Measurements from ENCODE around the gene DNAJC30. TPM values are rescaled to one million over a fixed set of nuclear protein-coding genes. Genes with fewer than 3 reads are reported as not detected.
A peak's percentile ranks its signal among the peaks of the same experiment; 100 is the strongest.
"Not testable (repeated sequence)": the region's sequence is repeated elsewhere in the genome, so short reads cannot be mapped to it uniquely, and the experiment has no call there.

Gene DNAJC30
- total RNA-seq, 1 donor from 2014 or later: 11.7 TPM

GRCh38 chr7:73683788-73684693, 788 bp upstream of the DNAJC30 start:
- DNase-seq (ENCODE audit: low spot score): no peak

- no peak for DNase-seq (ENCODE audit: low spot score)
These were observed 553 bp downstream of the DNAJC30 start for GRCh38 chr7:73682745-73683055.

DNA sequence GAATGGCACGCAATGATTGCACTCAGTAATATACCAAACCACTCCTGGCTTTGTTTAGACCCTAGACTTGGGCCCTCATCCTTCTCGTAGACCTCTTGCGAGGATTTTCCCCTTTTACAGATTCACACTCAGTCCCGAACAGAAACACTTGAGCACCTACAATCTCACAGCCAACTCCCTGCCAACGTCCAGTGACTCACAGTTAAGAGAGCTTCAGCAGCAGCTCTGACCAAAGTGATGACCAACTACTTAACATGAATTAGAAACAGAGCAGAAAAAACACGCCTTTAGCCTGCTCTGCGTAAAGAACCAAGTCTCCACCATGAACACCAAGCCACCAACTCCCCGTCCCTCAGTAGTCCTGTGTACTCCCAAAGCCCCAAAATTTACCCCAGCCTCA, 2.2 kb downstream of the DNAJC30 start:
- no peak for DNase-seq (ENCODE audit: low spot score)

DNA sequence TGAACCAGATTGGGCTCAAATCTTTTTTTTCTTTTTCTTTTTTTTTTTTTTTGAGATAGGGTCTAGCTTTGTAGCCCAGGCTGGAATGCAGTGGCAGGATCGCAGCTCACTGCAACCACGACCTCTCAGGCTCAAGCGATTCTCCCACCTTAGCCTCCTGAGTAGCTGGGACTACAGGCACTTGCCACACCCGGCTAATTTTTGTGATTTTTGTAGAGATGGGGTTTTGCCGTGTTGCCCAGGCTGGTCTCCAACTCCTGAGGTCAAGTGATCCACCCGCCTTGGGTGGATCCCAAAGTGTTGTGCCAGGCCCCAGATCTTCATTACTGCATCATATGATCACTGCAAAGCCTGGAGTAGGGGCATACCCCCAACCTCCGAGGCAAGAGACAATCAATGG, 2.8 kb downstream of the DNAJC30 start:
- no peak for DNase-seq (ENCODE audit: low spot score)

GRCh38 chr7:73679709-73680108, 3.5 kb downstream of the DNAJC30 start:
- no peak for DNase-seq (ENCODE audit: low spot score)

GRCh38 chr7:73678862-73679261, 4.4 kb downstream of the DNAJC30 start:
- no peak for DNase-seq (ENCODE audit: low spot score)

- not testable (repeated sequence) for DNase-seq (ENCODE audit: low spot score)
These were observed 7.2 kb downstream of the DNAJC30 start for GRCh38 chr7:73676062-73676461.

GRCh38 chr7:73674468-73675124, 8.7 kb downstream of the DNAJC30 start:
- DNase-seq (ENCODE audit: low spot score): no peak

DNA sequence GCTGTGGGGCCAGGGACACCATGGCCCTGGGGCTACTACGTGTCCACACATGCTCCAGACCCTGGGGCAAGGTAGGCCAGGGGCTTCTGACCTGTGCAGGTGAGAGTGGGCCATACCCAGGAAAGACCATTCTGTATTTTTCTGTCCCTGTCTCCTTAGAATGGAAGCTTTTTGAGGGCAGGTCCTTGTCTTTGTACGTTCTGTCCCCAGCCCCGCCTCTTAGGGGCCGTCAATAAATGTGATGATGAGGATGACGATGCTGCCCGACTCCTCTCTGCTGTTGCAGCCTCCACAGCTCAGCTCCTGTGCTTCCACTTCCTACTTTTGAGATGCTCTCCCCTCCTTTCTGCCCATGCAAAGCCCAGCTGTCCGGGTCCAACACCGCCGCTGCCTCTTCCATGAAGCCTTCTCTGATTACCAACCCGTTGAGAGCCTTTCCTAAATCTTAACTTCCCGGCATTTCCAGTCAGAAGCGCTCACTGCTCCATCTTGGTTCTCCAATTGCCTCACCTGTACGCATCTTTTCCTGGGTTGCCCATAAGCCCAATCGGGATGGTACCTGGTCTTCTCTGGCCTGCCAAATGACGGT, 11.3 kb downstream of the DNAJC30 start:
- no peak for DNase-seq (ENCODE audit: low spot score)

DNA sequence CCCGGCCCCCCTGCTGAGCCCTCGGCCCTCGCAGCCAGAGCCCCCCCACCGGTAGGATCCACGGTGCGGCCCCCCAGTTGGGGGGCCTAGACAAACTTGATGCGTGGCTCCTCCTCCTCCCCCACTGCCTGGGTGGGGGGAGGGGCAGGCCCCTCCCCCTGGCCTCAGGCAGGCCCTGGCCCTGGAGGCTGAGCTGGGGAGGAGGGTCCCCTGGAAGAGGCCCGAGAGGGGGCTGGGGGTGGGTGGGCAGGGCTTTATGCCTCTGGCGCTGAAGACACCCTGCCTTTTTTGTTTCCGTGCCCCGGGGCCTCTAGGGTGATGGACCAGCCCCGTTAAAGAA, 12.0 kb downstream of the DNAJC30 start:
- no peak for DNase-seq (ENCODE audit: low spot score)

DNA sequence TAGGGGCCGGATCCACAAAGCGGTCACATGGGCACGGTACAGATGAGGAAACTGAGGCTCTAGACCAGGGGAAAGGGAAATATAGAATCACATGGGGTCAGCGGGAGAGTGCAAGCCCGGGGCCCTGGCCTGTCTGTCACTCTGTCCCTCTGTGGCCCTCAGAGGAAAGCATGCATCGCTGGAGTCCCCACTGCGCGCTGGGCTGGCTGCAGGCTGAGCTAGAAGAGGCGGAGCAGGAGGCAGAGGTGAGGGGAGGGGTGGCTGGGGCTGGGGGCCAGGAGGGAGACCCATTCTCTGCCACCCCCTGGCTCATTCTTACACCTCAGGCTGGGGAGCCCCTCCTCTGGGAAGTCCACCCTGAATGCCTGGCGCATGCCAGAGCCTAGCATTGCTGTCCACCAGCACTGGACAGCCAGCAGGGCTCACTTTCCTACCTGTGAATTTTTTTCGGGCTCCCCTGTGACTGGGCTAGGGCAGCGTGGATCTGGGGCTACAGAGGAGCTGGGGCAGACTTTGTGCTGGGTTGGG, 13.3 kb downstream of the DNAJC30 start:
- no peak for DNase-seq (ENCODE audit: low spot score)

- no peak for DNase-seq (ENCODE audit: low spot score)
These were observed 14.0 kb downstream of the DNAJC30 start for GRCh38 chr7:73669288-73669701.

GRCh38 chr7:73668886-73669230, 14.4 kb downstream of the DNAJC30 start:
- no peak for DNase-seq (ENCODE audit: low spot score)

DNA sequence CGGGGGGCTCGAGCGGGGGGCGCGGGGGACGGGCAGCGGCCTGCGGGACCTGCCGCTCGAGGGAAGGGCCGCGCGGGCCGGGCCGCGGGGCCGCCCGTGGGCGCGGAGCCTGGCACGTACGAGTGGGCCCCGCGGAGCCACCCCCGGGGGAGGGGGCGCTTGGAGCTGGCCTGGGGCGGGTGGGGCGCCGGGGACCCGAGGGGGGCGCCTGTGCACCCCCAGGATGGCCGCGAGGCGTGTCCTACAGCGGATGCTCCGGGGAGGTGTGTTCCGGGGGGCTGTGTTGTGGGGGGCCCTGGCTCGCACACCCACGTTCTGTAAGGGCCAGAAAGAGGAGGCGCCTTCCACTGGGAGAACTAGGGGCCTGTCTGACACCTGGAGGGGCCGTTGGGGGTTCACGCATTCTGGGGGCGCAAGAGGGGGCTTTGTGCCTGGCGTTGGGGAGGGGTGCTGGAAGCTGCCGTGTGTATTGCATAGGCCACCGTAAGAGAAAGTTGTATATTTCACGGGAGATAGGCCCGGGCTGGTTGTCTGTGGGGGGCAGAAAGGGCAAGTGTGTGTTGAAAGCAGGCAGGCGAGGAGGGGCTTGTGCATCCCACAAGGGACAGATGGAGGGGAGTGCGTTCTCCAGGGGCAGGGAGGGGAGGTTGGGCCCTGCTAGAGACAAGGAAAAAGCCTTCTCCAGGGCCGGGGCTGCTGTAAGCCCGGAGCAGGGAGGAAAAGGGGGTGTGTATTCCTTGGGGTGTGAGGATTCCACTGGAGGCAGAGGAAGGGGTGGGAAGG, 15.0 kb downstream of the DNAJC30 start:
- DNase-seq (ENCODE audit: low spot score): no peak

DNA sequence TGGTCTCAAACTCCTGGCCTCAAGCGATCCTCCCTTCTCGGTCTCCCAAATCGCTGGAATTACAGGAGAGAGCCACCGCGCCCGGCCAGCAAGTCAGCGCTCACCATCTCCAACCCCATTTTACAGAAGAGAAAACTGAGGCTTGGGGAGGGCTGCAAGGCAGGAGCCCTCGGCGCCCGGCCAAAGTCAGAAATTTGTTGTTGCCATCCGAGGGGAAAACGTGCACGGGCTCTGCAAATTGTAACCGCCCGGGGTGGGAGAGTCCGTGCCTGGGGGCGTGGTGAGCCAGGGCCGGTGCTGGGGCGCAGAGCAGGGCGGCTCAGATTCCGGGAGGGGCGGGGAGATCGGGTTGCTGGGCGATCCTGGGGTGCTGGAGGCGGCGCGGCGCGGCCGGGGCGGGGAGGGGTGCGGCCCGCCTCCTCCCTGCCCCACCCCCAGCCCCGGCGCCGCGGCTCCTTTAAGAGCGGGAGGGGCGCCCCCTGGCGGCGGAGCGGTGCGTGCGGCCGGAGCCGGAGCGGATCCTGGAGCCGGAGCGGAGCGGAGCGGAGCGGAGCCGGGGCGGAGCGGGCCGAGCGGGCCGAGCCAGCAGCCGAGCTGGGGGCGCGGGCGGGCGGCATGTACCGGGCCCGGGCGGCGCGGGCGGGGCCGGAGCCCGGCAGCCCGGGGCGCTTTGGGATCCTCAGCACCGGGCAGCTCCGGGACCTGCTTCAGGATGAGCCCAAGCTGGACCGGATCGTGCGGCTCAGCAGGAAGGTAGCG, 15.7 kb downstream of the DNAJC30 start, which contains the start of gene VPS37D:
TSS of gene VPS37D (plus strand) at position 488 of the 759 bp plus-strand sequence. CDS start at position 616, 128 bp downstream.
- peak; percentile 97 for DNase-seq (ENCODE audit: low spot score)

DNA sequence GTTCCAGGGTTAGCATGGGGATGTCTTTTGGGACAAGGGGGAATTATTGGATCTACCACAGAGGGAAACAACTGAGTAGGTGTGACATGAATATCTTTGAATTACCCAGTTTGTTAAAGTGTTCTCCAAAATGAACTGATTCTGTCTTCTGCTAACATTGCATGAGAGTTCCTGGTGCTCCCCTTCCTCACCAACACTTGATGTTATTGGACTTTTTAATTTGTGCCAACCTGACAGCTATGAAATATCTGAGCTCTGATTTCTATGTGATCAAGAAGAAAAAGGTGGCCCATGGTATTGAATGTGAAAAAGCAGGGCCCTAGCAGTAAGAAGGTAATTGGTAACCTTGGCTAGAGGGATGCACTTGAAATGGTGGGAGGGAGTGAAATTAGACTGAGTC, 20.2 kb downstream of the DNAJC30 start:
- DNase-seq (ENCODE audit: low spot score): no peak

- not testable (repeated sequence) for DNase-seq (ENCODE audit: low spot score)
These were observed 22.7 kb downstream of the DNAJC30 start for GRCh38 chr7:73660594-73660993.

DNA sequence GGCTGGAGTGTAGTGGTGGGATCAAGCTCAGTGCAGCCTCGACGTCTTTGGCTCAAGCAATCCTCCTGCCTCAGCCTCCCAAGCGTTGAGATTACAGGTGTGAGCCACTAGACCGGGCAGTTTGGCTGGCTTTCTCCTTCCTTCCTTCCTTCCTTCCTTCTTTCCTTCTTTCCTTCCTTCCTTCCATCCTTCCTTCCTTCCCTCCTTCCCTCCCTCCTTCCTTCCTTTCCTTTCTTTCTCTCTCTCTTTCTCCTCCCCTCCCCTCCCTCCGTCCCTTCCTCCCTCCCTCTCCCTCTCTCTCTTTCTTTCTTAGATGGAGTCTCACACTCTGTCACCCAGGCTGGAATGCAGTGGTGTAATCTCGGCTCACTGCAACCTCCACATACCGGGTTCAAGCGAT, 23.3 kb downstream of the DNAJC30 start:
- DNase-seq (ENCODE audit: low spot score): no peak

GRCh38 chr7:73655309-73655708, 27.9 kb downstream of the DNAJC30 start:
- DNase-seq (ENCODE audit: low spot score): not testable (repeated sequence)

GRCh38 chr7:73652541-73652949, 30.7 kb downstream of the DNAJC30 start:
- no peak for DNase-seq (ENCODE audit: low spot score)

- no peak for DNase-seq (ENCODE audit: low spot score)
These were observed 32.7 kb downstream of the DNAJC30 start for GRCh38 chr7:73650524-73650923.

All from mesenteric fat pad (tissue), 1 donor.